ENCODE measurements around the gene USP20.

GRCh38 chr9:129841071-129841470 lies 5.8 kb downstream of the USP20 start:
- TF ChIP-seq POLR2A (IDR thresholded peaks at IDR 0.05) (no peak), CTCF (IDR thresholded peaks at IDR 0.05) (no peak)

All from Peyer's patch (tissue), 4 donors.